Hepatic stellate cell (primary cell): ENCODE results near the gene ST6GALNAC4.

ENCODE experiments used
- DNase-seq: peaks from one replicate; pipeline ENCODE4 v3.0.0; 2011; ENCODE audit warnings: low spot score

ST6GALNAC4 gene

GRCh38 chr9:127946728-127947127 lies 29.9 kb upstream of the ST6GALNAC4 start:
- DNase-seq, result no peak

DNA sequence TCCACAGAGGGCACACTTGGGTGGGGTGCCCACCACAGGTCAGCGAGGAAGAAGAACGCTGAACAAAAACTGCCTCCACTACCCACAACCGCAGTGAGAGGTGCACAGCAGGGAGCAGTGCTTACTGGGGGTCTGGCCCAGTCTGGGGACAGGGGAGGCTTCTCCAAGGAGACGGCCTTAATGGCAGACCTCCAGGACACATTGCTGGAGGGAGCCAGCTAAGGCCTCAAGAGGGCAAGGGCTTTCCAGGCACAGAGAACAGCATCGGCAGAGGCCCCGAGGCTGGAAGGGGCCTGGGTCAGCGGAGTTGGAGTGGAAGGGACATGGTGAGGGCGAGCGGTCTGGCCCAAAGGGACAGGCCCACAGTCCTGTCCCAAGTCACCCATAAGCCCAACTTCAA lies 29.1 kb upstream of the ST6GALNAC4 start:
- no peak for DNase-seq

DNA sequence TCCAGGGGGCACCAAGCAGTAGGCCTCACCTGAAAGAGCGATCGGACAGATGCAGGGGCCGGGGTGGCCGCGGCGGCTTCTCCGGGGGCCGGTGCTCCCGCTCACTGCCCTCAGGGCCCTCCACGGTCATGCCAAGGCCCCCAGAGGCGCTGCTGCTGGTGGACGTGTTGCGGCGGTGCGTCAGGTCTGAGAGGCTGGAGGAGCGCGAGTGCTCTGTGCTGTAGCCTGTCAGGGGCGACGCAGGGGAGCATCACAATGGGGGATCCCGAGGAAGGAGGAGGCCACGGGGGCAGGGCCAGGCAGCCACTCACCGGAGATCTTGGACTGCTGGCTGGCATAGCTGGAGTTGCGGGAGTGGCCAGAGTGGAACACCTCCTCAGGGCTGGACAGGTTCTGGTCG lies 28.5 kb upstream of the ST6GALNAC4 start:
- DNase-seq, result no peak

DNA sequence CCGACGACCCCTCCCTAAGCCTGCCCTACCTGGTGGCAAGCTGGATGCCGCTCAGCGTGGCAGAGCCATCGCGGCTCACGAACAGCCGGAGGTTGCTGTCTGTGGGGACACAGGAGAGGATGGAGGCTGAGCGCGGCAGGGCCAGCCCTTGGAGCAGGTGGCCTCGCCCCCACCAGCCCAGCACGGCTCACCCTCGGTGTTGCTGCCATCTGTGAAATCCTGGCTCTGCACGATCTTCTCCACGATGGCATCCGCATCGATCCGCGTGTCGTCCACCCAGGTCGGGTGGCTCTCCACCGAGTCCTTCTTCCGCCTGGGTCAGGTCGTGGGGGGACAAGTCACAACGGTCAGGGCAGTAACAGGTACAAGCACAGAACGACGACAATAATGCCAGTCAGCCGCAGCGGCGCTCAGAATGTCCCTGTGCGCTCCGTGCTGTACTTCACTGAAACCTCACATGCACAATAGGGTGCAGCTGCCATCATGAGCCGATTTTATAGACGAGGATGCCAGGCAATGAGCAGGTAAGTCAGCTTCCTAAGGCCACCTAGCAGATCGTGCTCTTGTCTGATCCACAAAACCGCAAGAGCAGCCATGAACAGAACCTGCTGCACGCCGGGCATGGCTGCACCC lies 27.9 kb upstream of the ST6GALNAC4 start:
- DNase-seq, result no peak

- peak; percentile 91 for DNase-seq
These were observed 26.9 kb upstream of the ST6GALNAC4 start for GRCh38 chr9:127943731-127944144.

- DNase-seq, result no peak
These were observed 26.3 kb upstream of the ST6GALNAC4 start for GRCh38 chr9:127943011-127943662.

DNA sequence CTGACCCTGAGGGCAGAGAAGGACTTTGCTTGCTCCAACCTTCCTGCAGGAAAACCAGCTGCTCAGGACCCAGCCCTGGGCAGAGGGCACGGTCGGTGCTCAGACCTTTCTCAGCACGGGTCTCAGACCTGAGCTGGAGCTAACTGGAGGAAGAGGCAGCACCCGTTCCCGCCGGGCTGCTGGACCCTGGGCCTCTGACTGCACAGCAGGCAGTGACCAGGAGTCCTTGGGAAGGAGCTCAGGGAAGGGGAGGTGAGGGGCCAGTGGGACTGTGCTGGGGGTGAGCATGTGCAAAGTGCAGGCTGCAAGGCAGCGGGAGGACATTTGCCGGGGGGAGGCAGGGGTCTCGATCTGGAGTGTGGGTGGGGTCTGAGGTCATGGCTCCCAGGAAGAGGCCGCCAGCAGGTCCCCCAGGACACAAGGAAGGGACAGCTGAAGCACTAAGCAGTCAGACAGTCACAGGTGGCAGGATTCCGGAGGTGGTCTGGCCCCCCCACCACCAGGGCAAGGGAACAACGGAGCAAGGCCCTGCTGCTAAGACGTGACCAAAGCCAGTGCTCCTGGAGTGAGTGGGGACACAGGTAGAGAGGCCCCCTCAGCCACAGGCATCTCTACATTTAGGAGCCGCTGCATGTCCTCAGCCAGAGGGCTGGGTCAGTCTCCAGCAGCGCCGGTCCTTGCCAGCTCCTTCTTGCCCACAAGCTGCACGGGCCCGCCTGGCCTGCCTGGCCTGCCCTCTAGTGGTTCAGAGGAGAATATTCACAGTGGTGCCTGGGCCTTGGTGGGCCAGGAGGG lies 25.6 kb upstream of the ST6GALNAC4 start:
- DNase-seq, result peak; percentile 78

DNA sequence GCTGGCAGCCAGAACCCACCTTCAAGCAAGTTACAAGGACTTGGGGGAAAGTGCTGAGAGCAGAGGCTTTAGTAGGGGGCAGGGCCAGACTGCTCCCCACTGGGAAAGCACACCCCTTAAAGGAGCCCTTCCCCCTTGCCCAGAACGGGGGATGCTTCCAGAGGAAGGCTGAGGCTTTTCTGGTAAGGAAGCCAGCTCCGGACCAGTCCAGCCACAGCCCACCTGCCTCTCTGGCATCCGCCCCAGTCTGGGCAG lies 25.0 kb upstream of the ST6GALNAC4 start:
- no peak for DNase-seq

- DNase-seq, result no peak
These were observed 24.5 kb upstream of the ST6GALNAC4 start for GRCh38 chr9:127941062-127941960.

- no peak for DNase-seq
These were observed 23.8 kb upstream of the ST6GALNAC4 start for GRCh38 chr9:127940593-127940992.

DNA sequence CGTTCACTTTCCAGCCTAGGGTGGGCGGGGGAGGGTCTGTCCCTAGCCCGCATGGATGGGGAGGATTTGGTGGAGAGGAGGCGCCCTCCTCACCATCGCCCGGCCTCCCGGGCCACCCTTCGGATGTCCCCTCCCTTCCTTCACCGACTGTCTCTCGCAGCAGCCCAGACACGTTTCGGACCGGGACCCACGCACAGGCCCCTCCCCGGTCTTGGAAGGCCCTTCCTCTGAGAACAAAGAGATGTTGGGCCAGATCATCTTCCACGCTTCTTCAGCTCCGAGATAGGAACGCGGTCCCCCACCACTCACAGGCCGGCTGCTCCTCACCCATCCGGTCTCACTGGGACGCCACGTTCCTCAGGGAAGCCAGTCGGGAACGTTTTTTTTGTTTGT lies 21.5 kb upstream of the ST6GALNAC4 start:
- no peak for DNase-seq

GRCh38 chr9:127937388-127938297 lies 20.8 kb upstream of the ST6GALNAC4 start, which contains the start of gene DPM2:
TSS of gene DPM2 (minus strand) at chr9:127937854. CDS start at chr9:127937820, 34 bp downstream.
- peak; percentile 95 for DNase-seq

- peak; percentile 34 for DNase-seq
These were observed 20.2 kb upstream of the ST6GALNAC4 start for GRCh38 chr9:127937056-127937387.

GRCh38 chr9:127936347-127936852 lies 19.6 kb upstream of the ST6GALNAC4 start:
- no peak for DNase-seq

DNA sequence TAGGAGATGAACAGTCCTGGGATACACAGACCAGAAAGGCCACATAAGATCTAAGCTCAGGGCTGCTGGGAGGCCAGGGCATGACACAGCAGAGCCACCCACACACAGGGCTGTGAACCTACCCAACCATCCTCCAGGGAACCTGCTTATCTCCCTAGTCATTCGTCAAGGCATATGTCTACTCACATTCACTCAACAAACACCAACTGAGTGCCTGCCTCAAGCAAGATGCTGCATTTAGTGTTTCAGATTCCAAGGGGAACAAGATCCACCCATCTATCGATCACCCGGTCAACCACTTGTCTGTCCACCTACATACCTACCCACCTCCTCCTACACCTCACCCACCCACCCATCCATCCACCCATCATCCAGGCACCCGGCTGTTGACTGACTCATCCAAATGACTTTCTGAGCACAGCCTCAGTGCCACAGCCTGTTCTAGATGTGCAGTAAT lies 19.0 kb upstream of the ST6GALNAC4 start:
- no peak for DNase-seq

DNA sequence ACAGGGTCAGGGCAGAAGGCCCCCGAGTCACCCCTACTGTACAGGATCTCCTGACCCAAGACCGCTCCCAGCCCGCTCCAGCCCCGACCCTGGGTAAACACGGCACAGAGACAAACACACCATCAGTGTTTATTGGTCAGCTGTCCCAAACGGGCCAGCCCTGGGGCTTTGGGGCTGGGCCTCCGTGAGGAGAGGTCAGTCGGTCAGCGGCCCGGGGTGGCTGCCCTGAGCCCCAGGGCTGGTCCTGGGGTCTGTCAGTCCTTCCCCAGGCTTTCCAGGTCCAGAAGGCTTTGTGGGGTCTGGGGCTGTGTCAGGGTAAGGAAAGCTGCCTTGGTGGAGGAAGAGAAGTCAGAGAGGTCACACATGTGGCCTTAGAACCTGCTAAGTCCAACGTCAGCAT lies 18.1 kb upstream of the ST6GALNAC4 start:
- DNase-seq, result no peak

DNA sequence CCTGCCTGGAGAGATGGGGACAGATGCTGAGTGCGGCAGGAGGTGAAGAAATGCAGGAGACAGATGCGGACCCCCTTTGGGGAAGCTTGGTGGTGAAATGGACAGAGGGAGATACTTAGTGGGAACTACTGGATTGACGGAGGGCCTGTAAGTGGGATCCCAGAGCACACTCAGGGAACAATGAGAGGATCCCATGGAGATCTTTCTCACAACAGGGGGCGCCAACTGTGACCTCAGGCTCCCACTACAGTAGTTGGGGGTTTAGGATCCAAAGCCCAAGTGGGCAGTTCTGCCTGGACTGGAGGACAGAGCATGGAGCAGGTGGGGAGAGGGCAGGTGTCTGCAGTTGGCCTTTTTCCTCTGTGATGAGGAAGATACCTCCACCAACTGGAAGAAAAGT lies 17.4 kb upstream of the ST6GALNAC4 start:
- no peak for DNase-seq

DNA sequence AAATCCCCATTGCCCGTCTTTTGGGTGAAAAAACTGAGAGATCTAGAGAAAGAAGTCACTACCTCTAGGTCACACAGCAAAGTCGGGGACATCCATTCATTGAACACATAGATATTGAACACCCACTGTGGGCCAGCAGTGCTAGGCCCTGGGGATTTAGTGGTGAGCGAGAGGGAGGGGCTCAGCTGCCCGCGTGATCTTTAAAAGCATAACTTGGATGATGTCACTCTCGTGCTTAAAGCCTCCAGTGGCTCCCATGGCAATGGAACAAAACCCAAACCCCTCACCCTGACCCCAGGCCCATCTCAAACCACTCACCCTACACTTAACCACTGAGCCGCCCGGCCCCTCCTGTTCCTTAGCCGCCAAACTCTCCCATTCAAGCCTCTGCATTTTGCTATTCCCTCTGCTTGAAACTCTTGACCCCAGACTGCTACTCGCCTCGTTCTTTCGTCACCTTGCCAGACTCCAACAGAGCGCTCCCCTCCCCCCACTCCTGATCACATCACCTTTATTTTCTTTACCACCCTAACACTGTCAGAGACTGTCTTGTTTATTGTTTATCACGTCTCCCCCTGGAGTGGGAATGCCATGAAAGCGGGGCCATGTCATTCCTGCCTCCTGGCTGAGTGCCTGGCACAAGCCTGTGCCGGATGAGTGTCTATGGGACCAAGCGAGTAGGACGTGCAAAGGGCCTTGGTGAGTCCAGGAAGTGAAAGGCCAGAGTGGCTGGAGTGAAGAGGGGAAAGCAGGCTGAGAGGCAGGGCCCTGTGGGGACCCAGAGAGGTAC lies 14.4 kb upstream of the ST6GALNAC4 start:
- DNase-seq, result peak; percentile 82

- peak; percentile 99 for DNase-seq
These were observed 13.6 kb upstream of the ST6GALNAC4 start, which contains the start of gene PIP5KL1 for GRCh38 chr9:127930231-127931091. TSS of gene PIP5KL1 (minus strand) at chr9:127930777. CDS start at chr9:127930752, 25 bp downstream.
